ENCODE results near the gene LRIT3.
"Not testable (repeated sequence)": the region's sequence is repeated elsewhere in the genome, so short reads cannot be mapped to it uniquely, and the experiment has no call there.

The LRIT3 gene

GRCh38 chr4:109821185-109821584 is 26.7 kb upstream of the LRIT3 start:
- peaks cover 32% of the 10 kb centered on the region for H3K4me1 Mint-ChIP-seq
- ATAC-seq (peak; percentile 87), DNase-seq (ENCODE audit: low spot score in 2 of 2) (no peak)
- H3K36me3 Mint-ChIP-seq: peaks cover 98% of the 10 kb centered on the region
- H3K4me3 Mint-ChIP-seq: no peak overlapping the region
- H3K9me3 Mint-ChIP-seq: no peaks in the 10 kb centered on the region
- H3K27ac Mint-ChIP-seq: no peak overlapping the region

- H3K27ac Mint-ChIP-seq: no peak overlapping the region
- no peak for ATAC-seq
- peaks cover 43% of the 10 kb centered on the region for H3K36me3 Mint-ChIP-seq
- no peak overlapping the region for H3K4me3 Mint-ChIP-seq
- no peaks in the 10 kb centered on the region for H3K9me3 Mint-ChIP-seq
- H3K4me1 Mint-ChIP-seq: no peaks in the 10 kb centered on the region
- DNase-seq (ENCODE audit: low spot score in 2 of 2): no peak
These were observed 21.2 kb upstream of the LRIT3 start for GRCh38 chr4:109826719-109827118.

GRCh38 chr4:109827672-109828071 is 20.2 kb upstream of the LRIT3 start, which contains the start of gene RRH:
TSS of gene RRH (plus strand) at chr4:109827972. CDS start at chr4:109828028, 56 bp downstream.
- DNase-seq (ENCODE audit: low spot score in 2 of 2): no peak
- H3K9me3 Mint-ChIP-seq: no peaks in the 10 kb centered on the region
- no peaks in the 10 kb centered on the region for H3K4me1 Mint-ChIP-seq
- H3K36me3 Mint-ChIP-seq: peaks cover 34% of the 10 kb centered on the region
- no peak within 1 kb of the TSS for H3K4me3 Mint-ChIP-seq
- no peak for ATAC-seq
- no peak within 1 kb of the TSS for H3K27ac Mint-ChIP-seq

- no peak overlapping the region for H3K27ac Mint-ChIP-seq
- H3K36me3 Mint-ChIP-seq: no peaks in the 10 kb centered on the region
- DNase-seq (ENCODE audit: low spot score in 2 of 2): no peak
- H3K4me1 Mint-ChIP-seq: no peaks in the 10 kb centered on the region
- no peaks in the 10 kb centered on the region for H3K9me3 Mint-ChIP-seq
- no peak for ATAC-seq
- no peak overlapping the region for H3K4me3 Mint-ChIP-seq
These were observed 14.2 kb upstream of the LRIT3 start for GRCh38 chr4:109833756-109834155.

GRCh38 chr4:109836985-109837384 is 10.9 kb upstream of the LRIT3 start:
- ATAC-seq: no peak
- no peaks in the 10 kb centered on the region for H3K36me3 Mint-ChIP-seq

GRCh38 chr4:109846395-109847098 is 1.4 kb upstream of the LRIT3 start:
- DNase-seq (ENCODE audit: low spot score in 2 of 2) (no peak), ATAC-seq (no peak)
- no peaks in the 10 kb centered on the region for H3K36me3 Mint-ChIP-seq
- no peaks in the 10 kb centered on the region for H3K4me1 Mint-ChIP-seq
- H3K4me3 Mint-ChIP-seq: no peak overlapping the region
- no peaks in the 10 kb centered on the region for H3K9me3 Mint-ChIP-seq
- H3K27ac Mint-ChIP-seq: no peak overlapping the region

More at GRCh38 chr4:109836985-109837384, 10.9 kb upstream of the LRIT3 start:
- no peak overlapping the region for H3K4me3 Mint-ChIP-seq
- DNase-seq (ENCODE audit: low spot score in 2 of 2): no peak
- H3K4me1 Mint-ChIP-seq: no peaks in the 10 kb centered on the region
- no peak overlapping the region for H3K27ac Mint-ChIP-seq
- no peaks in the 10 kb centered on the region for H3K9me3 Mint-ChIP-seq

GRCh38 chr4:109848501-109848900 is 594 bp downstream of the LRIT3 start:
- no peaks in the 10 kb centered on the region for H3K4me1 Mint-ChIP-seq
- DNase-seq (ENCODE audit: low spot score in 2 of 2) (no peak), ATAC-seq (no peak)
- no peak overlapping the region for H3K27ac Mint-ChIP-seq
- H3K4me3 Mint-ChIP-seq: no peak overlapping the region
- no peaks in the 10 kb centered on the region for H3K36me3 Mint-ChIP-seq
- no peaks in the 10 kb centered on the region for H3K9me3 Mint-ChIP-seq

GRCh38 chr4:109850601-109851000 is 2.7 kb downstream of the LRIT3 start:
- ATAC-seq: no peak

GRCh38 chr4:109859426-109860300 is 11.8 kb downstream of the LRIT3 start:
- H3K4me3 Mint-ChIP-seq; H3K27ac Mint-ChIP-seq; DNase-seq (ENCODE audit: low spot score in 2 of 2); ATAC-seq; H3K36me3 Mint-ChIP-seq; H3K9me3 Mint-ChIP-seq; H3K4me1 Mint-ChIP-seq: not testable (repeated sequence)

More at GRCh38 chr4:109850601-109851000, 2.7 kb downstream of the LRIT3 start:
- no peaks in the 10 kb centered on the region for H3K4me1 Mint-ChIP-seq
- no peak overlapping the region for H3K4me3 Mint-ChIP-seq
- no peak for DNase-seq (ENCODE audit: low spot score in 2 of 2)
- H3K27ac Mint-ChIP-seq: no peak overlapping the region
- H3K9me3 Mint-ChIP-seq: no peaks in the 10 kb centered on the region
- no peaks in the 10 kb centered on the region for H3K36me3 Mint-ChIP-seq

- H3K4me1 Mint-ChIP-seq: no peaks in the 10 kb centered on the region
- no peak overlapping the region for H3K27ac Mint-ChIP-seq
- no peak for DNase-seq (ENCODE audit: low spot score in 2 of 2)
- H3K9me3 Mint-ChIP-seq: peaks cover 10% of the 10 kb centered on the region
- no peaks in the 10 kb centered on the region for H3K36me3 Mint-ChIP-seq
- ATAC-seq: no peak
- no peak overlapping the region for H3K4me3 Mint-ChIP-seq
These were observed 13.4 kb downstream of the LRIT3 start for GRCh38 chr4:109861271-109861670.

GRCh38 chr4:109861916-109862511 is 14.1 kb downstream of the LRIT3 start:
- no peak overlapping the region for H3K27ac Mint-ChIP-seq
- no peak for ATAC-seq
- no peak overlapping the region for H3K4me3 Mint-ChIP-seq
- no peaks in the 10 kb centered on the region for H3K36me3 Mint-ChIP-seq
- DNase-seq (ENCODE audit: low spot score in 2 of 2): no peak
- peaks cover 10% of the 10 kb centered on the region for H3K9me3 Mint-ChIP-seq
- no peaks in the 10 kb centered on the region for H3K4me1 Mint-ChIP-seq

- Mint-ChIP-seq H3K36me3 (no peaks in the 10 kb centered on the region), H3K27ac (no peak overlapping the region)
- ATAC-seq: no peak
These were observed 16.2 kb downstream of the LRIT3 start for GRCh38 chr4:109864134-109864533.

GRCh38 chr4:109870061-109870460 is 22.2 kb downstream of the LRIT3 start:
- ATAC-seq: no peak
- DNase-seq (ENCODE audit: low spot score in 2 of 2): no peak
- no peaks in the 10 kb centered on the region for H3K36me3 Mint-ChIP-seq
- H3K9me3 Mint-ChIP-seq: no peaks in the 10 kb centered on the region
- no peak overlapping the region for H3K4me3 Mint-ChIP-seq
- H3K27ac Mint-ChIP-seq: no peak overlapping the region
- H3K4me1 Mint-ChIP-seq: no peaks in the 10 kb centered on the region

More at GRCh38 chr4:109864134-109864533, 16.2 kb downstream of the LRIT3 start:
- Mint-ChIP-seq H3K9me3 (peaks cover 6% of the 10 kb centered on the region), H3K4me1 (no peaks in the 10 kb centered on the region), H3K4me3 (no peak overlapping the region)
- DNase-seq (ENCODE audit: low spot score in 2 of 2): no peak

GRCh38 chr4:109872065-109872464 is 24.2 kb downstream of the LRIT3 start:
- H3K27ac Mint-ChIP-seq: no peak overlapping the region
- H3K9me3 Mint-ChIP-seq: no peaks in the 10 kb centered on the region
- no peaks in the 10 kb centered on the region for H3K4me1 Mint-ChIP-seq
- no peak overlapping the region for H3K4me3 Mint-ChIP-seq
- no peak for DNase-seq (ENCODE audit: low spot score in 2 of 2)
- no peak for ATAC-seq
- no peaks in the 10 kb centered on the region for H3K36me3 Mint-ChIP-seq

GRCh38 chr4:109872950-109873656 is 25.2 kb downstream of the LRIT3 start:
- Mint-ChIP-seq H3K27ac (no peak overlapping the region), H3K36me3 (no peaks in the 10 kb centered on the region), H3K9me3 (no peaks in the 10 kb centered on the region), H3K4me1 (no peaks in the 10 kb centered on the region), H3K4me3 (no peak overlapping the region)
- no peak for DNase-seq (ENCODE audit: low spot score in 2 of 2)
- ATAC-seq: no peak
